UCSD-AML1 (cell line): Measurements from ENCODE around the gene B4GALNT3.
A peak's percentile ranks its signal among the peaks of the same experiment; 100 is the strongest.

Experiments used
- DNase-seq: peaks from one replicate; lab custom pipeline; 2025; ENCODE audit not compliant: unreplicated experiment; lab: John Stamatoyannopoulos, UW

Gene B4GALNT3

GRCh38 chr12:556498-556897, 96.8 kb downstream of the B4GALNT3 start:
- DNase-seq, result no peak

- DNase-seq, result no peak
Observed at GRCh38 chr12:558580-558979, 98.8 kb downstream of the B4GALNT3 start.

- no peak for DNase-seq
Observed at GRCh38 chr12:559208-559905, 99.6 kb downstream of the B4GALNT3 start.

GRCh38 chr12:559906-560455, 100.2 kb downstream of the B4GALNT3 start:
- no peak for DNase-seq

- no peak for DNase-seq
Observed at GRCh38 chr12:560691-561390, 101.1 kb downstream of the B4GALNT3 start.

- no peak for DNase-seq
Observed at GRCh38 chr12:561391-561705, 101.6 kb downstream of the B4GALNT3 start.

GRCh38 chr12:561908-562593, 102.3 kb downstream of the B4GALNT3 start:
- DNase-seq, result peak; percentile 87

- no peak for DNase-seq
Observed at GRCh38 chr12:562634-563033, 102.9 kb downstream of the B4GALNT3 start.

GRCh38 chr12:563250-563781, 103.6 kb downstream of the B4GALNT3 start:
- DNase-seq, result peak; percentile 83

GRCh38 chr12:563787-564298, 104.1 kb downstream of the B4GALNT3 start:
- no peak for DNase-seq

- no peak for DNase-seq
Observed at GRCh38 chr12:565161-565560, 105.4 kb downstream of the B4GALNT3 start.

GRCh38 chr12:565589-566105, 105.9 kb downstream of the B4GALNT3 start:
- no peak for DNase-seq

- no peak for DNase-seq
Observed at GRCh38 chr12:568486-568885, 108.7 kb downstream of the B4GALNT3 start.

- DNase-seq, result no peak
Observed at GRCh38 chr12:569091-569676, 109.4 kb downstream of the B4GALNT3 start.

GRCh38 chr12:569803-570434, 110.2 kb downstream of the B4GALNT3 start:
- DNase-seq, result peak; percentile 80

- no peak for DNase-seq
Observed at GRCh38 chr12:570435-570920, 110.7 kb downstream of the B4GALNT3 start.

- no peak for DNase-seq
Observed at GRCh38 chr12:570921-571794, 111.4 kb downstream of the B4GALNT3 start.

GRCh38 chr12:571795-572531, 112.2 kb downstream of the B4GALNT3 start:
- DNase-seq, result no peak

GRCh38 chr12:572532-572899, 112.8 kb downstream of the B4GALNT3 start:
- DNase-seq, result no peak
